HG03521 (cell line): Measurements from ENCODE around the gene MAPKAPK3.

Experiments
- ATAC-seq: cut with Tn5 transposase; IDR thresholded peaks from one replicate; pipeline ENCODE4 v1.9.1; 2021; ENCODE audit warnings: mild to moderate bottlenecking, moderate library complexity; ENCODE audit not compliant: unreplicated experiment

Gene MAPKAPK3

DNA sequence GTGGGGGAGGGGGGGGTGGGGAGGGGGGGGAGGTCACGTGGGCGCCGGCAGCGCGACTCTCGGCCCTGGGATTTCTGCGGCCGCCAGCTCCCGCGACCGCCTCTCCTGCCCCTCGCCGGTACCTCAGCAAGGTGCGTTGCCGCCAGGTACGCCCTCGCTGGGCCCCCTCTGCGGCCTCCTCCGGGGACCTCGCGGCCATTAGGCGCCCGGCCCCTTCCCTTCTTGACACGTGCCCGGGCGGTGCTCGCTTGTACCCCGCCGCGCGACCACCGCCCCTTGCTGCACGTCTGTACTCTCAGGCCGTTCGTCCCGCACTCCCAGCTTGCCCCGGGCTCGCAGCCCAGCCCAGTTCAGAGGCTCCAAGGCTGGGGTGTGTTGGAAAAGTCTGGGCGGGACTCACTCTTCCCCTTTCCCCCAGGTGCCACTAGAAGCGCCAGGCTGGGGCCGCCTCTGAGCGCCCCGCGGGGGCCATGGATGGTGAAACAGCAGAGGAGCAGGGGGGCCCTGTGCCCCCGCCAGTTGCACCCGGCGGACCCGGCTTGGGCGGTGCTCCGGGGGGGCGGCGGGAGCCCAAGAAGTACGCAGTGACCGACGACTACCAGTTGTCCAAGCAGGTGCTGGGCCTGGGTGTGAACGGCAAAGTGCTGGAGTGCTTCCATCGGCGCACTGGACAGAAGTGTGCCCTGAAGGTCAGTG, at the start of gene MAPKAPK3:
TSS of gene MAPKAPK3 (plus strand) at position 56 of the 696 bp plus-strand sequence. CDS start at position 471, 415 bp downstream.
- ATAC-seq = peak; percentile 16

DNA sequence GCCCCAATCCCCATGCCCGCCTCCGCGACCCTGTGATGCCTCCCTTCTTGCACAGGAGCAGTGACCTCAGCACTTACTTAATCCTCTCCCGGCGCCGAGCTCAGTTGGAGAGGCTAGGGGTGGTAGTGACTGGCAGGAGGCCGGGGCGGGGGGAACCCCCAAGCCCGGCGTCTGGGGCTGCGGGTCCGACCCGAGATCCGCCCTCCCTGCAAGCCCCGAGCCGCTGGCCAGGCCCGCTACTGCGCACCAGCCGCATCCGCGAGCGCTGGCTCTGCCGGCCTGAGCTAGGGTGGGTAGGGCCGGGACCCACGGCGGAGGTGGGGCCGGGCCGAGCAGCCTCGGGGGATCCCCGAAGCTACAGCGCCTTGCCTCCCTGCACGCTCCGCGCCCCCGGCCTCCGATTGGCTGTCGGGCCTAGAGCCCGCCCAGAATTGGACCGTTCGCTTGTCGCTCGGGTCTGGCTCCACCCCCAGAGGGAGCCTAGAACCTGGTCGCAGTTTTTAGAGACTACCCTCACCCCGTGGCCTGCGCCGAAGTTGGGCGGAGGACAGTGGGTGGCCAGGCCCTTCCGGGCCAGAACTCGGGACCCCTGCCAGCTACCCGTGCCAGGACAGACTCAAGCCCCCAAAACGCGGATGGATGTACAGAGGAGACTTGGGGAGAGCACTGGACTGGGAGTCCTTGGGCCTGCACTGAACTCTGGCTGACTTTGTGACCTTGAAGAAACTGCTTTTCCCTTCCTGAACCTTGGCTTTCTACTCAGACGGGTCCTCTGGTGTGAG, 49.4 kb upstream of the MAPKAPK3 start, which contains the start of gene C3orf18:
TSS of gene C3orf18 (minus strand) at position 362 of the 782 bp plus-strand sequence. CDS start 2,048 bp downstream, outside the sequence.
- peak; percentile 74 for ATAC-seq

DNA sequence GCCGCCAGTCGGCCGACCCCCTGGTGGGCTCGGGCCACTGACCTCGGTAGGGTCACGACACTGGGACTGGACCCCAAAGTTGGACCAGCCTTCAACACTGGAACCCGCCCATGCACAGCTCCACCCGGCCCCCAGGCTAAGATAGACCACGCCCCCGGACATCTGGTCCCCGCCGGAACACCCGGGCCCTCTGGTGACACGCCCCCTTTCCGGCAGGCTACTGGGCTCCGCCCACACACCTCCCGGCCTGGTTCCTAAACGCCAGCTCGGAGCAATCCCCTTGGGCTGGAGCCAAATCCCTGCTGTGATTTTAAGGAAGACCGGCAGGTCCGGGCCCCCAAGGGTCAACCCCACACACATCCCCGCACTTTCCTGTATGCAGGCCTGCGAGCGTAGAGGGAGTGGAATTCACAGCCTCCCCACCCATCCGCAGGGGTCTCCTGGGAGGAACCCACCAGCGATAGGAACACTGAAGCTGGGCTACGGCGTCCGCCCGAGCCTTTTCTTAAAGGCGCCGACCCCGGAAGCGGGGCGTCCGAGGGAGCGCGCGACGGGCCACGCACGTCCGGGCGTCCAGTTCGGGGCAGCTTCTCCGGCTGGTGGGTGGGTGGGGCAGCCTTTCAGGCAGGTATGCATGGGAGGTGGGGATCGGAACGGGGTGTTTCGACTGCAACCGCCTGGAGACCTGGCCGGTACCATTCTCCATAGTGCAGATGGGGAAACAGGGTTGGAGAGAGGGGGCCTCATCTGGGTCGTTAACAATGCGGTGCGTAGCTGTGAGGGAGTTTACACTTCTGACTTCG, 47.8 kb upstream of the MAPKAPK3 start, which contains the start of gene HEMK1:
TSS of gene HEMK1 (plus strand) at position 576 of the 803 bp plus-strand sequence. CDS start 1,583 bp downstream, outside the sequence.
- ATAC-seq = peak; percentile 57

DNA sequence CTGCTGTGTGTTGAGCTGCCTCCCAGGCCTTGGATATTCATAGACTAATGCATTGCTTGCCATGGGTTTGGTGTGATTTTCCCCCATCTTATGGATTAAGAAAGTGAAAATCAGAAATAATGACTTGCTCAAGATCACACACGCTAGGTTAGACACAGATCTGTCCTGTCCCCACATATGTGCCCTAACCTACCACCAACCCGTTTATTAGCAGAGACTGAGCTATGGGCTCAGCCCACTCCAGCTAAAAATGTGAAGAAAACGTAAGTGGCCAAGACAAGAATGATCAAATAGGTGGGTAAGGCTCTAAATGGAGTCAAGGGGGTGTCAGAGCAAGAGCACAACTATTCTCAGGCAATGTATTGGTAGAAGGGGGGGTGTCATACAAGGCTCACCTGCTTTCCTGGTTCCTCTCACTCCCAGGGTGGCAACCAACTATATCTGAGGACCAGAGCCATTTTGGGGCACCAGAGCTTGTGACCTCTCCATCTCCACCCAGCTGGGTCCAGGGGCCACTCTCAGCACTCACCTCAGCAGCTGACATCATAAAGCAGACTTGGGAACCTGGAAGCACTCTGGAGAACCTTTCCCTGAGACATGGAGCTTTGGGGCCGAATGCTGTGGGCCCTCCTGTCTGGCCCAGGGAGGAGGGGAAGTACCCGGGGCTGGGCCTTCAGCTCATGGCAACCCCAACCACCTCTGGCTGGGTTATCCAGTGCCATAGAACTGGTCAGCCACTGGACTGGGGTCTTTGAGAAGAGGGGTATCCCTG, 46.3 kb upstream of the MAPKAPK3 start:
- ATAC-seq = no peak

DNA sequence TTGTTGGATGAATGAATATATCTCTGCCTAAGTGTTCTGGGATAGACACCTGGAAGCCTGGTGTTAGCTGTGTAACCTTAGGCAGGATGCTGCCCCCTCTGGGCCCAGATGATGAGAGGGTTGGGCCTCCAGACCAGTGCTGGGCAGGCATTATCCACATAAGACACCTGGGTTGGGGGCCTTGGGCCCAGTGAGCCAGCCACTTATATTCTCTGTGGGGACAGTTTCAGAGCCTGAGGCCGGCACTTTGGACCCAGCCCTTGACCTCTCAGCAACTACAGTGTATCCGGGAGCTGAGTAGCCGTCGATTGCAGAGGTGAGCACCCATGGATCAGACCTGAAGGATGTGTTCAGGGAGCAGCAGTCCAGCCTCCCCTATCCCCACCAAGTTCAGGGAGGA, 45.5 kb upstream of the MAPKAPK3 start:
- ATAC-seq = no peak

DNA sequence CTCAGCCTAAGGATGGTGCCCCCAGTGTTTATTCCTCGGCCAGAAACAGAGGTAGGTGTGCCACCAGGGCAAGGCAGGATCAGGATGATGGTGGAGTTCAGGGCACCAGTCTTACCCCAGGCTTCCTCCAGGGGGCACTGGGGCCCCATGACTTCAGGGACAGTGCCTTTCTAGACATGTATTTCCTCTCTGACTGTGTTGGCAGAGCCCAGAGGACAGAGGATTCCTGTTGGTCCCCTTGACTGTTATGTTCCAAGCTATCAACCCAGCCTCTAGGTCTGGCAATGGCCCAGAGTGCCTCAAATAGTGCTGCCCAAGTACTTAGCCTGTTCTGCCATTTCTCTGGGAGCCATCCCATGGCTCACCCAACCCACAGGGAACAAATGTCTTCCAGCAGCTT, 44.8 kb upstream of the MAPKAPK3 start:
- ATAC-seq = no peak

DNA sequence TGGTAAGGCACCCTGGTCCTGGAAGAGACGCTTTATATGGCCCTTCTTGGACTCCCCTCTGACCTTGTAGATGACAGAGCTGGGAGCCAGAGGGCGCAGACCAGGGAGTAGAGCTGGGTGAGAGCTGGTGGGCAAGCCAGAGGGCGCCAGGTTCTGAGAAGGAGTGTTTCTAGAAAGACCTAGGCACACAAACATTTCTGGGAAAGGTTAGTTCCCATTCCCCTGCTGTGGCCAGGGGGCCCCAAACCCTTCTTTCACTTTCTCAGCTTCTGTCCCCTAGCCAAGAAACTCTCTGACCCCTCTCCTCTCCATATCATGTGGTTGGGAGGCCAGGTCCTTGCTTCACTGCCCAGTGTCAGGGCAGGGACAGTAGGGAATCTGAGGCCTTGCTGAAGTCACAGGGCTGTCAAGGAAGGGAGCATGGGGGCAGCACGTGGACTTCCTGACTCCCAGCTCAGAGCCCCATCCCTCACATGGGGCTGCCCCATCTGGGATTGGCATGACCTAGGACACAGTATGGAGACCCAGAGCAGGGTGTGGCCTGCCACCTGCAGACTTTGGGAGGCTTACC, 44.1 kb upstream of the MAPKAPK3 start:
- ATAC-seq = no peak

DNA sequence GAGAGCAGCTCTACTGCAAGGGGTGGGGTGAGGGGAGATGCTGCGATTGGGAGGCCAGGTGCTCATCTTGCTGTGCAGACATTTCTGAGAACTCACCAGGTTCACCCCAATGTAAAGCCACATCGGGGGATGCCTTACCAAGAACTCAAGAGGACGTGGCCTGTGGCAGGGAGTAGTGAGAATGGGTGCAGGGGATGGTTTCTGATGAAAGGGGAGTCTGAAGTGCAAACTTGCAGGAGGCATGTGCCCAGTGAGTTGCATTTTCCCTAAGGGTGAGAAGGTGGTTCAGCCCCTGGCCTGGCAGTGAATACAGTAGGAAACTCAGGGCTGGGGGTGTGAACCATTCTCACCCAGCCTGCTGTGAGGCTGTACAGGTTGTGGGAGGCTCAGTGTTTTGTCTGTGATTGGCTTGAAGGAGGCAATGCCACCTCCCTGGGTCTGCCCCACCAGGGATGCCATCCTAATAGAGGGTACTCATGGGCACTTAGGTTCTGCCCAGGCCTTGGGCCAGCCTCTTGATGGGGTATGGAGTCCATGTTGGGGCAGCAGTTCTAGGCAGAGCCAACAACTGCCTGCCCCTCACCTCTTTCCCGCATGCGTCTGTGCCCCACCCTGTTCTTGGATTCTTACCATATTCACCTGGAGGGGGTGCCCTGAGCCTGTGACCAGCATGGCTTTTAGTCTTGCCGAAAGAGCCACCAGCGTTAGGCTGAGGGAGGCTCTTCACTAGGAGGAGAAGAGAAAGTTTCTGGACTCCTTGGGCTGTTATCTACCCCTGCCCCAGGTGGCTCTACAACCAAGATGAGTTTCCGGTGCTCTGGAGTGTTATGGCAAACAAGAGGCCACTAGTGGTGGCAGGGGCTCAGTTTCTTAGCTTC, 43.1 kb upstream of the MAPKAPK3 start:
- ATAC-seq = no peak

DNA sequence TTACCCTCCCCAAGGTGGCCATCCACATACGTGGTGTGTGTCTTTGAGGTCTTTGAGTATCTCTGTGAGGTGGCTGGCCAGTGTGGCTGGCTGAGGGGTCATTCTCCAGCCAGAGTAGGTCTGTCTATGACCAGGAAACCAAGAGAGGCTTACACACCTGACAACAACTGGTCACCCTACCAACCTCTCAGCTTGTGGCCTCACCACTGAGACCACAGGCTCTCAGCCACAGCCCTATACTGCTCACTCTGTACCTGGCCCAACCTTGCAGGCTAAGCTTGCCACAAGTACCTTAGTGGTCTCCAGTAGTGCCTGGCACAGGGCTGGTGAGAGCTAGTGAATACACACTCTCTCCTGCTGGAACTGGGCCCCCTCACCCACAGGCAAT, 42.5 kb upstream of the MAPKAPK3 start:
- ATAC-seq = no peak

DNA sequence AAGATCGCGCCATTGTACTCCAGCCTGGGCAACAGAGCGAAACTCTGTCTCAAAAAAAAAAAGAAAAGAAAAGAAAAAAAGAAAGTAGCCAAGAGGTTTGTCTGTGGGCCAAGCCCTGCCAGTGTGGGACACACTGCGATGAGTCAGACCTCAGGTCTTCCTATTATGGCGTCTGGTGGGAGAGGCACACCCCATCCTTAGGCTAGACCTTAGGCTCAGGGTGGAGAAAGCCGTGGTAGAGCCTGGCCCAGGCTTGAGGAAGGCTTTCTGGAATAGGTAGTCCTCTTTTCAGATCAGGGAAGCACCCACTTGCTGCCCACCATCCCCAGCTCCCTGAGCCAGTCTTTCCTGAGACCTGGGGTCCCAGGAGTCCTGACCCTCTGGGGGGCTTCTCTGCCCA, 41.6 kb upstream of the MAPKAPK3 start:
- ATAC-seq = no peak

DNA sequence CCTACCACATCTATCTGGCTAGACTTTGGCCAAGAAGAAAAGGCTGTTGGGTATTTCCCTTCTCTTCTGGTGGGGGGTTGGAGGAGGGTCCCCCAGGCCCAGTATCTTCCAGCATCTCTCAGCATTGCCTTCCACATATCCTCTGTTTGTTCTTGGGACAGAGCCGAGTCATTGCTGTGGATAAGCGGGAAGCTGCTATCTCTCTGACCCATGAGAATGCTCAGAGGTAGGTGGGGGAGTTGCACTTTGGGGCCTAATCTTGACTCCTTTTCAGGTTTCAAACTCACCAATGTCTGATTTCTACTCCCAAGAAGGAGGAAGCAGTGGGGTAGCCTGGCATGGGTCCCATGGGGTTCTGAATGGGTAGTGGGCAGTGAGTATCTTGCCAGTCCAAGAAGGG, 39.6 kb upstream of the MAPKAPK3 start:
- ATAC-seq = no peak

DNA sequence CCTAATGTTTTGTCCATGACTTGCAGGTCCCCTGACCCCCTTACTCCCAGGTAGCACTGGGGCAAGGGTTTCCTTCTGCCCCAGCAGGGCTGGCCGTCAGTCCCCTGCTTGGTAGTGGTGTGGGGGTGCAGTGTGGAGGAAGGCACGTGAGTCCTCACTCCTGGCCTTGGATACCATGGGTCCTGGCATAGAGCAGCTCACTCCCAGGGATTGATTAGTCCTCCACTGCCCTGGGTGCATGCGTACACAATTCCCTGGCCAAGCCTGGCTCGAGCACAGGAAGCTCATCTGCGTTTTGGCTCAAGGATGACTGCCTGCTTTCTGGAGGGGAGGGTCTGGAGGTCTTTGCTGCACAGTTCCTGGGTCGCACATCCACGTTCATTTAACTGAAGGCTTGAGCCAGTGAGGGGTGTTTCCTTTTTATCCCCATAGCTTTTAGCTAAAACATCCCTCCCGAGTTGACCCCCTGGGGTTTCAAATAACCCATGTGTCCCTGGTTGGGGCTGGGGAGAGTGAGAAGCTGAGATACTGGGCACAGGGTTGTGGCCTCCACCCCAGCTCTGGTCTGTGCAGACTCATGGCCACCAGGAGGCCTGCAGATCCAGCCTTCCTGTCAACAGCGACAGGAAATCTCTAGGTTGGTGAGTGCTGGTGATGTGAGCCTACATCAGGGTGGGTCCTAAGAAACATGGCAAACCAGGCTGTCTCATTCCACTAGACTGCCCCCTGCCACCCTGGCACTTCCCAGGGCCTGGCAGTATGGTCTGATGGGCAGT, 36.1 kb upstream of the MAPKAPK3 start:
- no peak for ATAC-seq

DNA sequence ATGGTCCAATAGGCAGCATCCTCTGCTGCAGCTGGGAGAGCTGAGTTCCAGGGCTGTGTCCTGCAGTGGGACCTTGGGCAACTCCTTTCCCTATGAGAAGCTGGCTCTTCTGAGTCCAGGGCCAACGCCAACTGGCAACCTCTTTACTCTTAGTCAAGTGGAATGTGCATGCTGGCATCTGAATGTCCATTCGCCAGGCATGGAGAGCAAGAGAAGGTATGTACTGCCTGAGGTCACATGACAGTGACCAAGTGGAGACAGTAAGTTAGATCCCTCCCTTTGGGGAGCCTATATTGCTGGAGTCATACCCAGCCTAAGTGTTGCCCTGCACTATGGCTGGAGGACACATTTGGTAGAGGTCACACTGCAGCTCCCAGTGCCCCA, 35.5 kb upstream of the MAPKAPK3 start:
- ATAC-seq = no peak

DNA sequence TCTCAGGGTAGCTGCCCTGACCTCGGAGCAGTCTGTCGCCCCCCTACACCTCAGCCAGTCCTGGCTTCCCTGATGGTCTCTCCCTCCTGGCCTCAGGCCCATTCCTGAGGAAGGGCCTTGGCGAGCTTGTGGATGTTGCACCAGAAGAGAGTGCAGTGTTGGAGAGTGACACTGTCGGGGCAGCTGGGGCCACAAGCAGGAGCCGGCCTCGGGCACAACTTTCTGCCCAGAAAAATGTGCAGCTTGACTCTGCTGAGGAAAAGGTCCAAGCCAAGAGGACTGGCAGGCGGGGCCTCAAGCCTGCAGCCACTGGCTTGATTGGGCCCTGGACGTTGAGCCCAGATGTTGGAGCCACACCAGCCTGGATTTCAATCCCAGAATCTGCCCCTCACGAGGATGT, 34.9 kb upstream of the MAPKAPK3 start:
- no peak for ATAC-seq

DNA sequence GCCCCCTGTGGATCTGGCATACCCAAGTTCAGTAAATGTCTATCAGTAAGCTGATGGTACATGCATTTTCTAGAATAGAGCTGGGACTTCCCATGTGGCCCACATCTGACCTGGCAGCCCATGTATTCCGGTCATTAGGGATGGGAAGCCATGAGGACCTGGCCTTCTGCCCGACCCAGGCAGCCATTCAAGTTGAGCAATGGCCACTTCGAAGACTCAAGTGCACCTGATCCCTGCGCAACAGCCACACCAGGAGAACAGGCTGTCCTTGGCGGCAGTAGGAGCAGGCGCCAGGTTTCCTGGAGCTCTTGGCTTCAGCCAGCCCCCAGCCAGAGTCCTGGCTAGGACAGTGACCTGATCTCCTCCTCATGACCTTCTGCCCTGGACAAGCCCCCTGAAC, 33.1 kb upstream of the MAPKAPK3 start:
- ATAC-seq = no peak

DNA sequence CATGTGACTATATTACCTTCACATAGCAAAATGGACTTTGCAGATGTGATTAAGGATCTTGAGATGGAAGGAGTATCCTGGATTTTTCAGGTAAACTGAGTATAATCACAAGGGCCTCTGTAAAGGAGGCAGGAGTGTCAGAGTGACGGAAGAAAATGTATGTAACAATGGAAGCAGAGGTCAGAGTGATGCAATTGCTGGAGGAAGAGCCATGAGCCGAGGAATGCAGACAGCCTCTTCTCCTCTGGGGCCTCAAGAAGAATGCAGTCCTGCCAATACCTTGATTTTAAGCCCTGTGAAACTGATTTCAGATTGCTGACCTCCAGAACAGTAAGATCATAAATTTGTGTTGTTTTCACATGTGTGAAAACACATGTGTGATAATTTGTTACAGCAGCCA, 32.6 kb upstream of the MAPKAPK3 start:
- no peak for ATAC-seq

DNA sequence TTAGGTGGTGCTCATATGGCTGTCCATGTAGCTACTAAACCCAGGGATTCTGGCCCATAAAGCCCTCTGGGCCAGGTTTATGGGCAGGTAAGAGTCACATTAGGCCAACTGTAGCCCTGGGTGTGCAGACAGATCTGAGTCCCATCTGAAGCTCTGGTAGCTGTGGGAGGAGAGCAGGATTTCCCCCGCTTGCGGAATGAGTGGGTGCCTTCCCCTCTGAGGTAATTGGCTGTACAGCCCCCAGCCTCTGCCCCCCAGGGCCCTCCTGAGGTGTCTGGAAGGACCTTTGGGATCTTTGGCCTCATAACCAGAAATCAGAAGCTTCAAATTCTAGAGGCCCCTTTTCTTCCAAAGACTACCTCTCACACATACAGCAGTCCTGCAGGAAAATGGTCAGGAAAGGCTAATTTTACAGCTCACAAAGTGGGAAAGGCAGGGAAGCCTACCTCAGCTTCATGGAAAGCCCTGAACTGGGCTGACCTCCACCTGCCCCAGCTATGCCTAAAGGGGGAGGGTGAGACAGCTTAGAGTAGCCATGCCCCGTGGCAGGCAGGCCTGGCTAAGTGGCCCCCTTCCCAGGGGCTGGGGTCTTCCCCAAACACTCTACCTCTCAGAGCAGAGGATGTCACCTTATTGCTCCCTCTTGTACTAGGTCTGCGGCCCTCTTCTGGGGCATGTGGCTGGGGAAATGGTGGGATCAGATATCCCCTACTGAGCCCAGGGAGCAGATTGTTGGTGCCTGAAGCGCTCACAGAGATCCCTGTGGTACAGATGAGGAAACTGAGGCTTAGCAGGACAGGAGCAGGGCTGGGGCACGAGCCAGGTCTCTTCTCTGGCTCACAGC, 30.8 kb upstream of the MAPKAPK3 start:
- no peak for ATAC-seq

DNA sequence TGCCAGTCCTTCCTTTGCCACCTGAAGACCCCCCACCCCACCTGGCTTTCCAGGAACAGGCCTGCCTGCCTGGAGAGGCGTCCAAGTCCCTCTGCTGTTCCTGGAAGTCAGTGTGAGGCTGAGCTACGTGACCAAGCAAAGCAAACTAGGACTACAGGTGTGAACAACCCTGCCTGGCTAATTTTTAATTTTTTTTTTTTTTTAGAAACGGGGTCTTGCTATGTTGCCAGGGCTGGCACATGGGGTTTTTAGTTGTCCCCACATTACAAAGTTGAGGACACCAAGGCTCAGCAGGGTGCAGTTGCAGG, 30.2 kb upstream of the MAPKAPK3 start:
- no peak for ATAC-seq
